DMS 273 (cell line): ENCODE measurements around the gene LYPD3.
"Not testable (repeated sequence)": the region's sequence is repeated elsewhere in the genome, so short reads cannot be mapped to it uniquely, and the experiment has no call there.

ENCODE experiments used
- DNase-seq: peaks from one replicate; lab custom pipeline; 2025; ENCODE audit not compliant: unreplicated experiment; lab: John Stamatoyannopoulos, UW

LYPD3 gene

DNA sequence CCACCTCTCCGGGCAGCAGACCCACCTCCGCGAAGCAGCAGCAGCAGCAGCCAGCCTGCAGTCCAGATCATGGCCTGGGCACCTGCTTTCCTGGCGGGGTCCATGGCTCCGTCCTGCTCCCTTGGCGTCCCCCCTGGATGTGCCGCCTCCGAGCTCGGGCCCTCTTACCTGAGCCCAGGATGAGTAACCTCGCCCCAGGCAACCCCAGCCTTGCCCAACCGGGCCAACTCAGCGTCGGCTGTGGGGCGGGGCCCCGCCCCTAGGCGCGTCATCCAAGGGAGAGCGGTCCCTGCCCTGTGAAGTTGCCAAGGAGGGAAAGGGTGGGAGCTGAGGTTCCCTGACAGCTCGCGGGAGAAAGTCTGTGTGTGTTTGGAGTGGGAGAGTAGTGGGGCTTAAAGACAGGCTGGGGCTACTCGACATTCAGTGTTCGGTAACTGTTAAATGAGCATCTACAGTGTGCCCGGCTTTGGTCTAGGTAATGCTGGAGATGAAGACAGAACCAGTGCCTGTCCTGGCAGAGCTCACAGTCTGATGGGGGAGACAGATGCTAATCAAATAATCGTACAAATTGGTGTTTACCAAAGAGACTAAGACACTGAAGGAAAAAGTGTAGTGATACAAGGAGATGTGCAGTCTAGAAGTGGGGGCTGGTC, at the start of gene LYPD3:
Gene LYPD3 (minus strand): TSS at position 141 of the 653 bp plus-strand sequence. CDS start 37 bp downstream, at position 104.
- DNase-seq = no peak

DNA sequence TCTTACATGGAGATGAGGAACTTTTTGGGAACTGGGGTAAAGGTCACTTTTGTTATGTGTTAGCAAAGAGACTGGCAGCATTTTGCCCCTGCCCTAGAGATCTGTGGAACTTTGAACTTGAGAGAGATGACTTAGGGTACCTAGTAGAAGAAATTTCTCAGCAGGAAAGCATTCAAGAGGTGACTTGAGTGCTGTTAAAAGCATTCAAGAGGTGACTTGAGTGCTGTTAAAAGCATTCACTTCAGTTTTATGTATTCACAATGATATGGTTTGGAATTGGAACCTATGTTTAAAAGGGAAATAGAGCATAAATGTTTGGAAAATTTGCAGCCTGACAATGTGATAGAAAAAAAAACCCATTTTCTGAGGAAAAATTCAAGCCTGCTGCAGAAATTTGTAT, 47.0 kb upstream of the LYPD3 start:
- not testable (repeated sequence) for DNase-seq

DNA sequence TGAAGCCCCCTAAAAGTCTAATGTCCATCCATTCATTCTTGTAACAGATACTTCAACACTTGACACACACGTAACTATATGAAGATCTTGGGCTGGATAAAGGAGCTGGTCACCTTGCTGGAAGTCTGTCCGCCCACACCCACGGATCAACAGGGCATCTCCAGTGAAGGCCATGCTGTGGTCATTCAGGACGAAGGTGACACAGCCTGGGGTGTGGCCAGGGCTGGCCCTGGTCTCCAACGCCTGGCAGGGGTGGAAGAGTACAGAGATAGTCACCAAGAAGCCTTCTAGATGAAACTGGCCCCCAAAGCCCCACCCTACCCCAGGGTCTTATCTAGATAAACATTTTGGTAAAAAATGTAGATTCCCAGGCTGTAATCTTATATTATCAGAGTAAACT, 45.9 kb upstream of the LYPD3 start:
- no peak for DNase-seq

DNA sequence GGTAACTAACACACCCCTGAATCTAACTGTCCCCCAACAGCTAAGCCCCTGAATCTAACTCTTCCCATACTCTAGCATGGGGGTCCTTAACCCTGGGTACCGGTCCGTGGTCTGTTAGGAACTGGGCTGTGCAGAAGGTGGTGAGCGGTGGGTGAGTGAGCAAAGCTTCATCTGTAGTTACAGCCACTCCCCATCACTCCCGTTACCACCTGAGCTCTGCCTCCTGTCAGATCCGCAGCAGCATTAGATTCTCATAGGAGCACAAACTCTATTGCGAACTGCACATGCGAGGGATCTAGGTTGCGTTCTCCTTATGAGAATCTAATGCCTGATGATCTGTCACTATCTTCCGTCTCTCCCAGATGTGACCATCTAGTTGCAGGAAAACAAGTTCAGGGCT, 45.3 kb upstream of the LYPD3 start:
- no peak for DNase-seq

DNA sequence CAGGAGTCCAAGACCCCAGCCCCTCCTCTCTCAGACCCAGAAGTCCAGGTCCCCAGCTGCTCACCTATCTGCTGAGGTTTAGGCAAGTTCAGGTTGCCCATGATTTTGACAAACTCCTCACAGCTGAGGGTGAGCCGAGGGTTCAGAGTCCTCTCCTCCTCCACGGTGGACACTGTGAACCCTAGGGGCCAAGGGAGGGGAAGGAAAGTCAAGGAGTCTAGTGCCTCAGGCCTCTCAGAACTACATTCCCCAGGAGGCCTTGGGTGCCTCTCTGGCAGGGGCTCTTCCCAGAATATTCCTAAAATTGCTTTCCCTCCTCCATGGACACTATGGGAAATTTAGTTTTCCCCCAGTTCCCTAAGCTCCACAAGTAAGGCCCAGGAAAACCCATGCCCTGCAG, 42.5 kb upstream of the LYPD3 start:
- no peak for DNase-seq

DNA sequence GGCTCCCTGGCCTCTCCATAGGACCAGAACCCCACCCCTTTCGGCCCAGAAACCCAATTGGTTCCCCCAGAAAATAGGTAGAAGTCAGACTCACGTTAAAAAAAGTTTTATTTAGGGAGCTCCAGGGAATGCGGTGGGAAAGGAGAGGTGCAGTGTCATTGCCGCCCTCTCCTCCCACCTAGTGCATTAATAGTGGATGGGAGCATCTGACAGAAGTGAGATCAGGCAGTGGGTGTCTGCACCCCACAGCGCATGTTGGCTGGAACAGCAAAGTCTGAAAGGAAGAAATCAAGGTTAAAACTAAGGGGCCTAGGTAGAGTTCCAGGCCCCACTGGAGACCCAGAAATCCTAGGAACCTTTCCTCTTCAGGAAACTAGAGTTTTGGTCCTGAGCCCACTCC, 41.2 kb upstream of the LYPD3 start:
- DNase-seq = no peak

GRCh38 chr19:43505941-43506340, 40.5 kb upstream of the LYPD3 start:
- DNase-seq = no peak

GRCh38 chr19:43505186-43505456, 39.7 kb upstream of the LYPD3 start:
- DNase-seq = no peak

- peak; percentile 73 for DNase-seq
Observed at GRCh38 chr19:43504426-43505185, 39.2 kb upstream of the LYPD3 start, which contains the start of gene PHLDB3. TSS of gene PHLDB3 (minus strand) at chr19:43504746. CDS start at chr19:43504118, 628 bp downstream.

- peak; percentile 96 for DNase-seq
Observed at GRCh38 chr19:43503501-43504425, 38.4 kb upstream of the LYPD3 start.

GRCh38 chr19:43502419-43502976, 37.1 kb upstream of the LYPD3 start:
- no peak for DNase-seq

DNA sequence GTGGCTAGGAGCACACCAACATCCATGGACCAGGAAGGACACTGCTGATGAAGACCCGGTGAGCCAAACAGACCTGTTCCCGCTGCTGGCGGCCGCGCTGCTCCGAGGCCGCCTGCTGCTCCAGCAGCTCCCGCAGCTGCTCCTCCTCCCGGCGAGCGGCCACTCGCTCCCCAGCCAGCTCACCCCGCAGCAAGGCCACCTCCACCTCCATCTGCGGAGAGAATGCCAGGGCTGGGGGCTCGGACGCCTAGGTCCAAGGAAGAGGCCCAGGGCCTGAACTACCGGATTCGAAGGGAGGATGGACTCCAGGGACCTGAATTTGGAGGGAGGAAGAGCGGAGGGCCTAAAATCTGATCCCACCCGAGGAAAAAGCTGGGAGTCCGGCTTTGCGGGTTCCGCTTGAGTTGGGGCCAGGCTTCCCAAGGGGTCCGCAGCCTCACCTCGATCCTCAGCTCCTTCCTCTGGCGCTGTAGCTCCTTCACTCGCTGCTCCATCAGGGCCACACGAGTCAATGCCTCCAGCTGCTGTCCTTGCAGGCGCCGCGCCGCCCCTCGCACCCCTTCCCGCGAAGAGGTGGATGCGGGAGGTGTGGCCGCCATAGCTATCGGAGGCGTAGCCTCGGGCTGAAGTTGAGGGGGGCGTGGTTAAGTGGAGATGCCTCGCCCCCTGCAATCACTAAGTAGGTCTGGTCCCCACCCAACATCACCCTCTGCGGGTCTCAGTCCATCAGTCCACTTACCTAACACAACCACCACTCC, 36.4 kb upstream of the LYPD3 start:
- no peak for DNase-seq

- DNase-seq = no peak
Observed at GRCh38 chr19:43499042-43499441, 33.6 kb upstream of the LYPD3 start.

DNA sequence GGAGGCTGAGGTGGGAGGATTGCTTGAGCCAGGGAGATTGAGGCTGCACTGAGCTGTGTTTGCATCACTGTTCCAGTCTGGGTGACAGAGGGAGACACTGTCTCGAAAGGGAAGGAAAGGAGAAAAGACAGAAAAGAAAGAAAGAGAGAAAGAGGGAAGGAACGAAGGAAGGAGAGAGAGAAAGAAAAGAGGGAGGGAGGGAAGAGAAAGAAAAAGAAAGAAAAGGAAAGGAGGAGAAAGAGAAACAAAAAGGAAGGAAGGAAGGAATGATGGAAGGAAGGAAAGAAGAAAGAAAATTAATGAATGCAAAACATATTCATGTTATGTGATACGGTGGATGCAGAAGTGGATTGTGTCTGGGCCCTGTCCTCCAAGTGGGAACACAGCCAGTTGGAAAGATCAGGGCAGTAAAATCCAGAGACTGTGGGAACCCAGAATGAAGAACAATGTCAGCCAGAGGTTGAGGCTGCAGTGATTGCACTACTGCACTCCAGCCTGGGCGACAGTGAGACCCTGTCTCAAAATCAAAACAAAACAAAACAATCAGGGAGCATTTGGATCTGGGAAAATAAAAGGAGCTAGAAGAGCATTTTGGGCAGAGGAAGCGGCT, 32.9 kb upstream of the LYPD3 start:
- no peak for DNase-seq

DNA sequence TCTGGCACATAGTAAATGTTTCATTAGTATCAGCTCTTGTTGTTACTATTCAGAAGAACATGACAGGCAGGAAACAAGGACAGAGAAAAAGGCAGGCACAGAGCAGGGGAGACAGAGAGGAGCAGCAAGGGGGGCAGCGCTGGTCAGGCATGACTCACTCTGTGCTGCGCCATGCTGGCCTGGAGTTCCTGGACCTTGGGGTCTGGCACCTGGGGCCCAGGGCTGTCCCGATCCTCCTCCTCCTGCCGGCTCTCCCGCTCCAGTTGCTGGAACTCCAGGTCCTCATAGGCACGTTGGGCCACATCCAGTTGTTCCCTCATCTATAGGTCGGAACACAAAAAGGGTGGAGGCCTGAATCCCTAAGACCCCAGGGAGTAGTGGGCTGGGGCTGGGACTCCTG, 31.6 kb upstream of the LYPD3 start:
- DNase-seq = no peak

GRCh38 chr19:43495082-43495481, 29.7 kb upstream of the LYPD3 start:
- DNase-seq = no peak

- no peak for DNase-seq
Observed at GRCh38 chr19:43490759-43491158, 25.4 kb upstream of the LYPD3 start.

DNA sequence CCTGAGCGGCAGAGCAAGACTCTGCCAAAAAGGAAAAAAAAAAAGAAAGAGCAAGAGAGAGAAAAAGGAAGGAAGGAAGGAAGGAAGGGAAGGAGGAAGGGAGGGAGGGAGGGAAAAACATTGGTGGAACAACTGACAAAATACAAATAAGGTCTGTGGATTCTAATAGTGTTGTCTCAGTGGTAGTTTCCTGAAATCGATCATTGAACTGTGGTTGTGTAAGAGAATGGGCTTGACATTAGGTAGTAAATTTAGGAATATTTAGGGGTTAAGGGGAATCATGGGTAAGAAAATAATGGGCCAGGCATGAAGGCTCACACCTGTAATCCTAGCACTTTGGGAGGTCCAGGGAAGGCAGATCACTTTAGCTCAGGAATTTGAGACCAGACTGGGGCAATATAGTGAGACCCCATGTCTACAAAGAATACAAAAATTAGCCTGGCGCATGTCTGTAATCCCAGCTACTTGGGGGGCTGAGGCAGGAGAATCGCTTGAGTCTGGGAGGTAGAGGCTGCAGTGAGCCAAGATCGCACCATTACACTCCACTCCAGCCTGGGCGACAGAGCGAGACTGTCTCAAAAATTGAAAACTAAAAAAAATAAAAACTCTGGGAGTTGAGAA, 24.7 kb upstream of the LYPD3 start:
- DNase-seq = no peak

- no peak for DNase-seq
Observed at GRCh38 chr19:43489310-43489709, 23.9 kb upstream of the LYPD3 start.

GRCh38 chr19:43488179-43488578, 22.8 kb upstream of the LYPD3 start:
- DNase-seq = no peak
